Raji (cell line): ENCODE measurements around the gene NUTF2.

Source experiments
- POLR2A ChIP-seq: IDR thresholded peaks from 2 replicates; pipeline ENCODE4 v1.6.1; 2011; ENCODE audit warnings: low read depth, low read length, control low read depth; ENCODE audit not compliant: insufficient read depth

NUTF2 gene

DNA sequence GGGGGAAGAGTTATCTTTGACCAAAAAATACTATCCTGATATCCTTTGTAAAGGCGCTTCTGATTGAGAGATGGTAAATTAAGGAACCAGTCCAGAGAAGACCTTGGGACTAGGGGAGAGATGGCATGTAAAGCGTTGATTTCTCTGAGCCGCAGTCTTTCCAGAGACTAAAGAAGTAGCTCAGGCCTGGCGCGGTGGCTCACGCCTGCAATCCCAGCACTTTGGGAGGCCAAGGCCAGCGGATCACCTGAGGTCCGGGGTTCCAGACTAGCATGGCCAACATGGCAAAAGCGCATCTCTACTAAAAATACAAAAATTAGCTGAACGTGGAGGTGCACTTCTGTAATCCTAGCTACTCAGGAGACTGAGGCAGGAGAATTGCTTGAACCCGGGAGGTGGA lies 1.4 kb downstream of the NUTF2 start:
- TF ChIP-seq POLR2A = no peak

DNA sequence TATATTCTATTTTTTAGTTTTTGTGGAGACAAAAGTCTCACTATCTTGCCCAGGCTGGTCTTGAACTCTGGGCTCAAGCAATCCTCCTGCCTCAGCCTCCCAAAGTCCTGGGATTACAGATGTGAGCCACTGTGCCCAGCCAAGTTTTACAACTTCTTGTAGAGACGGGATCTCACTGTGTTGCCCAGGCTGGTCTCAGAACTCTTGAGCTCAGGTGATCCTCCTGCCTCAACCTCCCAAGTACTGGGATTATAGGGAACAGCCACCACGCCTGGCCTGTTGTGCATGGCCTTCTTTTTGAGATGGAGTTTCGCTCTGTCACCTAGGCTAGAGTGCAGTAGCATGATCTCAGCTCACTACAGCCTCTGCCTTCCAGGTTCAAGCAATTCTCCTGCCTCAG lies 6.9 kb downstream of the NUTF2 start:
- TF ChIP-seq POLR2A = no peak

DNA sequence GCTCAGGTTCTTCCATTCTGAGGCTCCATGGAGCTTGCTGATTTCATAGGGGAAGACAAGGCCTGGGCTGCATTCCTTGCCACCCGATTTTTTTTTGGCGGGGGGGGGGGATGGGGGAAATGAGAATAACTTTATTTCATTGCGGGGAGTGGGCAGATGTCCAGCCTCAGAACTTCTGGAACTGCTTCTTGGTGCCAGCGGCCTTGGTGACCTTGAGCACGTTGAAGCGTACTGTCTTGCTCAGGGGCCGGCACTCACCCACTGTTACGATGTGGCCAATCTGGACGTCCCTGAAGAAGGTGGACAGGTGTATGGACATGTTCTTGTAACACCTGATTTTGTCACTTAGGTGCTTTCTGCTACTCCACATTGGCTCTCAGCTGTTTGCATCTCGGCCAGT lies 9.1 kb downstream of the NUTF2 start:
- TF ChIP-seq POLR2A = no peak

DNA sequence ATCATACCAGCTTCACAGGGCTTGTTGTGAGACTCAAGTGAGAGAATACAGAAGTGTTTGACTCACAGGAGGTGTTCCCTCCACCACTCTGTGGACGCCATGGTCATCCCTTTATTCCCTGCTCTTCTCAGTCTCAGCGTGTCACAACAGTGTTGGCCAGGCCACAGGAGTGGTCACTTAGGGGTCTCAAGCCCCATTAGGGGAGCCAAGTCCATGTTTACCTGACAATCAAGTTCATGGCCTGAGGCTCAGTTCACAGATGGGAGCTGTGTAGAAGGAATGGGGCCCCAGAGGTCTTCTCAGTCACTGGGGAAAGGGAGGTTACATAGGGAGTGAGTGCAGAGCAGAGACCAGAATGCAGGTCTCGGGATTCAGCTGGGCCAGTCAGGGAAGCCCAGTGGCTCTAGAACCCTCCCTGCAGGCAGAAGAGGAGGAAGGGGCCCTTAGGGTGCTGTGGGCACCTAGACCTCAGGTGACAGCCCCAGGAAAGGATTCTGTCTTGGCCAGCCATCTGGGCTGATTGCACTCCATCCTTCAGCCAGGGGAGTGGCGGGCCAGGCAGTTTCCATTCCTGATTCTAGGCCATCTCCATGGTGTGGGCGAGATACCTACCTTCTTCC lies 10.3 kb downstream of the NUTF2 start:
- no peak for TF ChIP-seq POLR2A

DNA sequence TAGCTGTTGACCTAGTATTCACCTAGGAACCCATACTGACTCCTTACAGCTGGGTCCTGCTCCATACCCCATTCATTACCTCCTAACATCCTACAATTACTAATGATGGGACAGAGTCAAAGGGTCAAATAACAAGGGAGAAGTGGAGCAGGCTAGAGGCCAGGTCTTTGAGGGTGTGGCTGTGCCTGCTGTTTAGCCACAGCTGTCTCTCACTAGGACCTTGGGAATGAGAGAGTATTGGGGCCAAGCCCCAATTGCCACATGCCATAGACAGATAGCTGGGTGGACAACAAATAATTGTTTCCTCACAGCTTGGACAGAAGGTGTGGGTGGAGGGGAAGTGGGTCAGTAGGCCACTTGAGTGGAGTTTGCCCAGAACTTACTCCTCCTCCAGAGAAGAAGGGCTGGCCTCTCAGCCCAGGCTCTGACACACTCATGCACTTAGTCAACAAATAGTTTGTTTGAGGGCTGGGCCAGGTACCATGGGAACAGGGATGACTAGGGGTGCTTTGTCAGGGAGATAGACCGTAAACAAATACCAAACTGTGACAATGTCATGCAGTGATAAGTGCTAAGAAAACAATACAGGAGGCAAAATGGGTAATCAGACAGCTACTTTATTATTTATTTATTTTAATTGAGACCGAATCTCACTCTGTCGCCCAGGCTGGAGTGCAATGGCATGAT lies 11.0 kb downstream of the NUTF2 start:
- no peak for TF ChIP-seq POLR2A

DNA sequence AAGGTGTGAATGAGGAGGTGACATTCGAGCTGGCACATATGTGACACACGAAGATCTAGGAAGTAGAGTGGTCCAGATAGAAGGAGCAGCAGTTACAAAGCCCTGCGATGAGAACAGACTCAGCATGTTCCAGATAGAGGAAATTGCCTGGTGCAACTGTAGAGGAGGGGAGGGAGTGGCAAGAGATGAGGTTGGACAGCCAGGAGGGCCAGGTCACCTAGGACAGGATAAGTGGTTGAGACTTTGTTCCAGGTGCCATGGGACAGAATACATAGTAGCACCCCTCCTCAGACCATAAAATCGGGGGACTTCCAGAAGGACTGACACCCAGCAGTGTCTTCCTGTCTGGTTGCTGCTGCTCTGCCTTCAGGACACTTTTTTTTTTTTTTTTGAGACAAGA lies 11.8 kb downstream of the NUTF2 start:
- no peak for TF ChIP-seq POLR2A

DNA sequence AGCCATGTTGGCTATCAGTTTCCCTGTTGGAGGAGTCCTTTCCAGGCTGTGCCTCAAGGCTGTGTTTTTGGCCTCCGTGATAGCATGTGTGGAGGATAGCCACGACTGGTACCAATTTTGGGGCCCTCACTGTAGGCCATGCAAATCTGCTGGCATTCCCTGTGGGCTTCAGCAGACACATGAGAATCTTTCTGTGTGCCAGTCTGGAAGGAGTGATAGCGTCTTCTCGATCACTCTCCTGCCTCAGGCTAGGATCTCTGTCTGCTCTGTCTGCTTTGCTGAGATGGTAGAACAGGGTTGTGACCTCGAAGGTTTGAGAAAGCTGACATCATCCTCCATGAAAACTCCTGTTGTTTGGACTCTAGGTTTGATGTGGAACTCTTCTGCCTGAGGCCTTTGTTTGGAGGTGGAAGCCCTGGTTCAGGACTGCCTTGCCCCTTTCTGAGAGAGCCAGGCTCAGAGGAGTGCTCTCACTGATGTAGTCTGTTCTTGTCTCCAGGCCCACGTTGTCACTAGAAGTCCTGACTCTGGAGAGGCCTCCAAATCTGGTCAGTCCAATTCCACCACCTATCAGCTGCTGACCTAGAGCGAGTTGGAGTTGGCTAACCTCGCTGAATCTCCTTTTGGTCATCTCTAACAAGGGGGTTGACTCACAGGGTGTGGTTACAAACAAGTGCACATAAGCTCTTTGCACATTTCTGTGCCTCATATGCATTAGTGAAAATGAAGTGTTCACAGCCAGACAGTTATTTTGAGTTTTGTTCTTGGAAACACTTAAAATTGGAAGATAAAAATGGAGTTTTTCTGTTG lies 14.1 kb downstream of the NUTF2 start:
- TF ChIP-seq POLR2A = no peak

DNA sequence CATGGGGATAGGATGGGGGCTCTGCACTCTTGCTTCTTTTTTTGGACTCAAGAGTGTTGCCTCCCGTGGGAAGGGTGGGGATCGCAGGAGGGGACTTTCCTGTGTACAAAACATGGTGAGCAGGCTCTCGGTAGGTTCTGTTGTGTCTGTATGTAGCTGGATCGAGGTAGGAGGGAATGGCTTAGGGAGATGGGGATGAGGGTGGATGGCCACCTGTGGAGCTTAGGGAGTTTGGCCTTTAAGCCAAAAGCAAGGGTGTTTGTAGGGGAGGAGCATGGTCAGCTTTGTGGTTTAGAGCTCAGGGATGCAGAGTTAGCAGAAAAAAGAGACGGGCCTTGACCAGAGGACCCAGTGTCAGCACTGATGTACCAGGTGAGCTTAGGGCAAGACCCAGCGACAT lies 15.1 kb downstream of the NUTF2 start:
- no peak for TF ChIP-seq POLR2A

DNA sequence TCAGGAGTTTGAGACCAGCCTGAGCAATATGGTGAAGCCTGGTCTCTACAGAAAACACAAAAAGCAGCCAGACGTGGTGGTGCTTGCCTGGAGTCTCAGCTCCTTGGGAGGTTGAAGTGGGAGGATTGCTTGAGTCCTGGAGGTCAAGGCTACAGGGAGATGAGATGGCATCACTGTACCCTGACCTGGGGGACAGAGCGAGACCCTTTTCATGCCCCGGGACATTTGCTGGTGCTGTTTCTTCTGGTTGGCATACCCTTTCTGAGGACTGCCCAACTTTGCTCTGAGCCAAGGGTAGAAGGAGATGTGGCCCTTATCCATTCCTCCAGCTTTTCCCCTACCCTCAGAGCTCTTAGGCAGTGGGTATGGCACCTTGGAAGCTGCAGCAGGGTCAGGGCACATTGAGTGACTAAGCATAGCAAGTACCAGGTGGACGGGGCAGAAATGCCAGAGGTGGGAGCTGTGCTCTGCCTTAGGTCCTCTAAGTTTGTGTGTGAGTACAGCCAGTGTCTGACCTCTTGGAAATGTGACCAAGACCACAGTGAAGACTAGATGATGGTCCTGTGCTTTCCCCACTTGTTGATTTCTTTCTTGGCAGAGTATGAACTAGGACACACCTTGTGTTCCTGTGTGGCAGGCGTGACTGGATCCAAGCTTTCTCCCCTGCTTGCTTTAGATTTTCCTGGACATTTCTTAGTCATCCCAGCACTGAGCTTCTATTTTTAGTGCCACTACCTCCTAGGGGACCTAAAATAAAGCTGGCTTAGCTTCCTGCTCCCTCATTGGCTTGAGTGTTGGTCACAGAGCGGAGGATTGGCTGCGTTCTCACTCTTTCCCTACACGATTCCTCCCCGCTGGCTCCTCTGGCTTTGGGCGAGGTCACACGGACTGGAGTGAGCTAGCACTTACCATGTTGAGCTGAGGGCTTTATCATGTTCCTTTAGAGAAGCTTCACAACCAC lies 16.2 kb downstream of the NUTF2 start:
- no peak for TF ChIP-seq POLR2A

DNA sequence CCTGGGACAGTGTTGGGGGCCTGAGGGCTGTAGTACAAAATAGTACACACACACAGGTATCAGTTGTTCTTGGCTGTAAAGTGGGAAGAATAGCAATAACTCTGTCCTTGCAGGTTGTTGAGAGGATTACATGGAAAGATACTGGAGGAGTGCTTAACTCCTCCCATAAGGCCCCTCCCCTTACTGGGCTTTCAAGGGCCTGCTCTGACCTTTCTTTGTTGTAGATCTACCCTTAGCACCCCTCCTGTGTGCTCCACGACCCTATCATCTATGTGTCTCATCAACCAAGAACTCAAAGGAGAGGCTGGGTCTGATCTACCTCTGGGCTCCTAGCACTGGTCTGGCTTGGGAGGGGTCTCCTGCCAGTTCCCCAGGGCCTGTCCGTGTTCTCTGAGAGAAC lies 17.9 kb downstream of the NUTF2 start:
- no peak for TF ChIP-seq POLR2A

DNA sequence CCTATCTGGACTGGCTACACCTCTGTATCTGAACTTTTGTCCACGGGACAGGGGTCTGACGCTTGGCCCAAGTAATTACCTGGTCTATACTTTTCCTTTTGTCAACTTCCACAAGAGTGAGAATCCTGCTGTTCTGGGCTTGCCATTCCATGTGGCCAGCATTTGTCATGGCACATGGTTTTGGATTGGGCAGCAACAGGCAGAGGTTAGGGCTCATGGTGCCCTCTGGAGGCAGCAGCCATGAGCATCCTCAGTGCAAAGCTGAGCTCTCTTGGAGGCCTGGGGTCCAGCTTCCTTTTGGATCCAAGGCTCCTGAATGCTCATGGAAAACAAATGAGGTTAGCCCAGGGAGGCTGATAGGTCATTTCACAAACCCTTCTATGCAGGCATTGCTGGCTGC lies 18.6 kb downstream of the NUTF2 start:
- TF ChIP-seq POLR2A = no peak

DNA sequence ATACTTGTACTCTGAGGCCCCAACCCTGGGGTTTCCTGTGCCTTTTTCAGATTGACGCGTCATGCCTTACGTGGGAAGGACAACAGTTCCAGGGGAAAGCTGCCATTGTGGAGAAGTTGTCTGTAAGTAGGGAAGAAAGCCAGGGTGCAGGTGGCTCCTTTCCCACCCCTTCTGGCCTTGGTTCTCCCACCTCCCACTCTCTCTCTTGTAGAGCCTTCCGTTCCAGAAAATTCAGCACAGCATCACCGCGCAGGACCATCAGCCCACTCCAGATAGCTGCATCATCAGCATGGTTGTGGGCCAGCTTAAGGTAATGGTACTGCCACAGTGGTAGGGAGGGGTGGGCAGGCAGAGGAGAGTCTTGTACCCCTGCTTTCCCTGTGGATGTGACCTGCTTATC lies 21.6 kb downstream of the NUTF2 start:
- TF ChIP-seq POLR2A = no peak

DNA sequence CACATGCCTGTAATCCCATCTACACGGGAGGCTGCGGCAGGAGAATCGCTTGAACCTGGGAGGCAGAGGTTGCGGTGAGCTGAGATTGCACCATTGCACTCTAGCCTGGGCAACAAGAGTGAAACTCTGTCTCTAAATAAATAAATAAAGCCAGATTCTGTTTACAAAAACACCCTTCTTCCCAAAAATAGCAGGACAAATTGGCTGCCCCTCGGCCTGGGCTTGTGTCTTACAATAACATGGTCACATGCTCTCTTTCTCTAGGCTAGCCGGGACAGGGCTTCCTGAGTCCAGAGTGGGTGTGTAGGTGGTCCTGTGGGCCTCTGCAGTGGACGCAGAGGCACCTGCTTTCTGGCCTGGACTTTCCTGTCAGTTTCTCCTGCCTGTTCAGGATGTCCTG lies 22.9 kb downstream of the NUTF2 start:
- TF ChIP-seq POLR2A = no peak

DNA sequence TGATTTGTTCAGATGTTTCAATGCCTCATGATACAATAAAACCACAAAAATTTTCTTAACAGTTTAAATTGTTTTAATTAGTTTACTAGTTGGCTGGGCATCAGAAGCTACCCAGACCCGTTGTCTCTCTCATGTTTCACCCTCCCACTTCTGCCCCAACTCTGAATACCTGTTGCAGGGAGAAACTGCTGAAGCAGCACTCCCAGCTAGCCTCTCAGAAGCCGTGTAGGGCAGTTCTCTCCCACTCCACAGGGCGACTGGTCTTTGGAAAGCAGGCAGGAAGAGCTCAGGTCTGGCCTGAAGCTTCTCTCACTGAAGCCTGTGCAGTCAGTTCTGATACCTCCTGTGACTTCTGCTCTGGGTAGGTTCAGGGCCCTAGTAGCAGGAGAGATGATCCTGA lies 24.5 kb downstream of the NUTF2 start:
- no peak for TF ChIP-seq POLR2A

DNA sequence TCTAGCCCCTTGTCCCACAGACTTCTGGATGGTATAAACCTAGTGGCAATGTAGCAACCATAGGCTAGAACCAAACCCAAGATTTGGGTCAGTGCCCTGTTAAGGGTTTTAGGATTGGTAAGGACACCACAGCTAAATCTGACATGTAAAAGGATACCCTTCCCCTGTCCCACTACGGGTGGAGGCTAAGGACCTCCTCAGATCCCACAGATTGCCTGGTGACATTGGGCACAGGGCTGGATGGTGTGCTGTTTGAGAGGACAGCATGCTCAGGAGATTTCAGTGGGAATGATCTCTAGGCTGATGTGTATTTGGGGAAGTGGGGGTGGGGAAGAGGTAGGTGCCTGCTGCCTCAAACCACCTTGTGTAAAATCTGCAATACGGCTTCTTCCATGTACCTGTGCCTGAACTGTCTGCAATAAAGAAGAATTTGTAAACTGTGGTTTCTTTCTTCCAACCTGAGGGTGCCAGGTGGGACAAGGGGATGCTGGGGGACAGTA lies 25.4 kb downstream of the NUTF2 start:
- no peak for TF ChIP-seq POLR2A
